Thoracic aorta (tissue), 2 donors: Measurements from ENCODE around the gene FOXP3. TPM values are rescaled to one million over a fixed set of nuclear protein-coding genes. Genes with fewer than 3 reads are reported as not detected.
"Not testable (repeated sequence)": the region's sequence is repeated elsewhere in the genome, so short reads cannot be mapped to it uniquely, and the experiment has no call there.

Experiments
- ATAC-seq: fragments of 150-250 bp; one replicate; pipeline ENCODE4 v1.8.0; 2017; ENCODE audit warnings: low read depth; ENCODE audit not compliant: insufficient number of reproducible peaks, low FRiP score
- DNase-seq: peaks from one replicate; pipeline ENCODE4 v3.0.0-alpha.2; 2020; ENCODE audit warnings: low spot score
- H3K27ac ChIP-seq, 2 donors: fragments of 200-600 bp; sonication (generic); 1 replicate in 1 of 2; 2 replicates in 1 of 2; pipeline ENCODE4 v1.5.1; 2016; ENCODE audit warnings: mild to moderate bottlenecking in 2 of 2, moderate library complexity in 2 of 2
- H3K27me3 ChIP-seq: fragments of 200-600 bp; sonication (generic); replicated peaks from 2 replicates; pipeline ENCODE4 v1.6.0; 2016; ENCODE audit warnings: mild to moderate bottlenecking; ENCODE audit not compliant: insufficient read depth
- H3K36me3 ChIP-seq: fragments of 200-600 bp; sonication (generic); one replicate; pipeline ENCODE4 v1.5.1; 2016
- H3K4me1 ChIP-seq, 2 donors: fragments of 200-600 bp; sonication (generic); 1 replicate in 1 of 2; 2 replicates in 1 of 2; pipeline versions ENCODE4 v1.5.1 to v1.6.0; 2016; ENCODE audit warnings: low read depth in 2 of 2, mild to moderate bottlenecking in 1 of 2; ENCODE audit not compliant: control insufficient read depth in 1 of 2
- H3K4me3 ChIP-seq: fragments of 200-600 bp; sonication (generic); 2 replicates; pipeline ENCODE4 v1.5.1; 2016; ENCODE audit warnings: mild to moderate bottlenecking
- H3K9me3 ChIP-seq: fragments of 200-600 bp; sonication (generic); 2 replicates; pipeline ENCODE4 v1.5.1; 2016
- CTCF ChIP-seq: fragments of 200-600 bp; sonication (generic); IDR thresholded peaks from one replicate; pipeline ENCODE4 v1.5.1; 2019; ENCODE audit warnings: antibody characterized with exemption
- total RNA-seq, 2 donors: library from RNA; depleted of rRNA; stranded (reverse); fragments of >200 nt; gene quantifications; one replicate each; pipeline versions ENCODE4 v1.1.0 to v1.2.3, GENCODE V29; 2016

Gene FOXP3
- total RNA-seq, 2 donors from 2014 or later = not detected

GRCh38 chrX:49303346-49303745, 38.8 kb upstream of the FOXP3 start, which contains the start of gene GAGE10:
Gene GAGE10, plus strand, starts transcription at chrX:49303646. Its CDS starts 1,214 bp downstream, at chrX:49304860.
- DNase-seq (no peak), ATAC-seq (no peak)
- TF ChIP-seq CTCF = no peak
- Histone ChIP-seq H3K27ac (no peak within 1 kb of the TSS), H3K27me3 (no peaks in the 10 kb centered on the region), H3K4me3 (no peak within 1 kb of the TSS), H3K36me3 (no peaks in the 10 kb centered on the region), H3K4me1 (no peaks in the 10 kb centered on the region), H3K9me3 (no peaks in the 10 kb centered on the region)

GRCh38 chrX:49300703-49301102, 36.2 kb upstream of the FOXP3 start:
- no peak for ATAC-seq
- no peak for DNase-seq
- H3K9me3 ChIP-seq = no peaks in the 10 kb centered on the region
- TF ChIP-seq CTCF = no peak
- H3K27me3 ChIP-seq = no peaks in the 10 kb centered on the region
- no peaks in the 10 kb centered on the region for H3K4me1 ChIP-seq
- H3K27ac ChIP-seq = no peak overlapping the region
- H3K36me3 ChIP-seq = no peaks in the 10 kb centered on the region
- H3K4me3 ChIP-seq = no peak overlapping the region

- ATAC-seq, H3K4me1 ChIP-seq, H3K4me3 ChIP-seq, H3K27ac ChIP-seq, H3K27me3 ChIP-seq, H3K36me3 ChIP-seq, DNase-seq, H3K9me3 ChIP-seq: not testable (repeated sequence)
Measured at GRCh38 chrX:49299293-49299692, 34.8 kb upstream of the FOXP3 start.

DNA sequence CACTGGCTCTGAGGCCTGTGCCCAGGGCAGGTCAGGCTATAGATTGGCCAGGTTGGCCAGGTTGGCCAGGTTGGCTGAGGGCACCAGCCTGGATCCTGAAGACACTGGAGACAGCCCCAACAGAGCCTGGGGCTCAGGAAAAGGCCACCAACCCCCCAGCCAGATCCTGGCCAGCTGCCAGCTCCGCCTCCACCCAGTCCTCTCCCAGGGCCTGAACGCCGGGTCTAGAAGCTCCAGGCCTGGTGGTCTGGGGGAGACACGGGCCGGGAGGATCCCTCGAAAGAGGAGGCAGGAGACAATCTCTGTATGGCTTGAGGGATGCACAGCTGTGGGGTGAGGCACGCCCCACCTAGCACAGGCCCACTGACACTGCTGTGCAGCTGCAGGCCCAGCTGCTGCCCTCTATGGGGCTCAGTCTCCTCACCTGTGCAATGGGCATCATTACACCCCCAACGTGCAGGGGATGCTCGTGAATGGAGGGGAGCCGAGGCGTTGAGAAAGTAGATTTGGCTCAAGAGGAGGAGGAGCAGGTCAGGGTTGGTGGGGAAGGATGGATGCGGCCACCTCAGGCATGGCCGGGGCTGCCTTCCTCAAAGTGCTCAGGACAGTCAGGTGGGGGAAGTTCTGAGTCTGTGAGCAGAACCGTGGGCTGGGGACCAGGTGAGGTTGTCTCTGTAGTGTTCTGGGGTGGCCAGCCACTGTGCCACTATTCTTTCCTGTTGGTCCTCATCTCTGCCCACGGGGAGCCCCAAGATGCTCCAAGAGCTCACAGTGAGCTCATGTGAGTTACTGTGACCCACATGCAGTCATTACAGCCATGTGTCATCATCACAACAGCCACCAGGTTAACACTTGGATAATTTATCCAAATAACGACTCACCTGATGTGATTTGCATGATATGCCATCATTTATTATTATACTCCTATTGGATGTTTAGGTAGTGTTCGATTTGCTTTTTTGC, 28.2 kb upstream of the FOXP3 start:
- TF ChIP-seq CTCF = no peak
- ATAC-seq = no peak
- DNase-seq = no peak
- Histone ChIP-seq H3K4me3 (no peak overlapping the region), H3K36me3 (no peaks in the 10 kb centered on the region), H3K27ac (no peak overlapping the region), H3K27me3 (no peaks in the 10 kb centered on the region), H3K9me3 (no peaks in the 10 kb centered on the region), H3K4me1 (no peaks in the 10 kb centered on the region)

GRCh38 chrX:49291615-49292337, 27.3 kb upstream of the FOXP3 start:
- no peak overlapping the region for H3K4me3 ChIP-seq
- H3K36me3 ChIP-seq = no peaks in the 10 kb centered on the region
- ATAC-seq (no peak), DNase-seq (no peak)
- H3K27me3 ChIP-seq = no peaks in the 10 kb centered on the region
- TF ChIP-seq CTCF = peak; percentile 52
- H3K27ac ChIP-seq = no peak overlapping the region
- H3K4me1 ChIP-seq = no peaks in the 10 kb centered on the region
- no peaks in the 10 kb centered on the region for H3K9me3 ChIP-seq
